ENCODE data around the gene TMEM273.

TMEM273 gene

DNA sequence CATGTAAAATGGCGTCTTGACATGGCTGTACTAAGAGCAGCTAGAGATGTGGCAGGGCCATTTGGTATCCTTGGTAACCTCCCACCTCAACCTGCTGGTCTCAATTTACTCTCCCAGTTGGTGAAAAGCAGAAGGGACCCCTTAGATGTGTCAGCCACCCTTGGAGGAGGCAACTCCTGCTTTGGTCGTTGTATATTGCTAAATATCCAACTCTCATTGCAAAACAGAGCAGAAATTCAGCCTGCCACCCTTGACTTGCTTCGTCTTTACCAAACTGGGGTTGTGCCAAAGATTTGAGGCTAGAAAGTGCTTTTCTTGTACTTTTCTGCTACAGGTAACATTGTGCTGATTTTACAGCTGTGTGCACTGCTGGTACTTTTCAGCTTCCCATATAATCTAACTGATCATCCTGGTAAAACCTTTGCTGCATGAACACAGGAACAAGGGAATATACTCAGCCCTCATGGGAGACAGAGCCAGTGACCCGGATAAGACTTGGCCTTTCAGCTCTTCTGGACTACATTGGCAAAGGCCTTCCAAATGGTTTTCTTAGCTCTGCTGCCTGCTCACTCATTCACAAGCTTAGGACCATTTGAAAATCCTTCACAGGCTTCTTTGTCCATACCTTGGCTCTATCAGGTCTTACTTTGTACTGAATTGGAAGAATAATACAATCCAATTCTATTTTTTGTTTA, 70.7 kb downstream of the TMEM273 start:
- no peak for DNase-seq (ENCODE audit: low read depth in 3 of 3, low spot score in 1 of 3)

DNA sequence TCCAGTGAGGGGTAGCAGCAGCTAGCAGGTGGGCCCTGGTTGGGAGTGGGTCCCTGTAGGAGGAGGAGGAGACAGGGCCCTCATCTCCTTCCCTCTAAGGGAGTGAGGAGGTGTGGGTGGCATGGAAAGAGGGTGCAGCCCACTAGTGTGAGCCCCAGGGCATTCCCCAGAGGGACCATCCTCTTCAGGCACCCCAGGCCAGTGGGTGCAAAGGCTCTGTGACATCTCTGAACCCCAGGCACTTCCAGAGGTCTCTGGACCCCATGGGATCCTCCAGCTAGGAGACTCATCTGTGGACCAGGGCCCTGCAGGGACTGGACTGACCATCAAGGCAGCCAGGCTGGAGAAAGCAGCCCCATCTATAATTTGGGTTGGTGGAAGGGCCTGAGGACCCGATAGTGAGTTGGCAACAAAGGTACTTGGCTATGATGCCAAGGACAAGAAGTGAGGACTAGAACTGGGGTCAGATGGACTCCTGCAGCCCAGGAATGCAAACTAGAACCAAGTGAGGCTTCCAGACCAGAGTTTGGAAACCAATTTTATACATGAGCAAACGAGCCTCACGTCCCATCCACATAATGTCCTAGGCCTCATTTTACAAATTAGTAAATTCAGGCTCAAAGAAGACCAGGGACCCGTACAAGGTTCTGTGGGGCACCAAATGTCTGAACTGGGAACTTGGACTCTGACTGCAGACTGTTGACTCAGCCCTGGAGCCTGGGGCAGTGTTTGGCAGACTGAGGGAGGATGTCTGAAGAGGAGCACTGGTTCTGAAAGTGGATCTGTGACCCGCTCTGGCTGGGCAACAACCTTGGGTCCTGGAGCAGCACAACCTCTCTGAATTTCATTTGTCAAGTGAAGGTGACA, 71.4 kb downstream of the TMEM273 start:
- no peak for DNase-seq (ENCODE audit: low read depth in 3 of 3, low spot score in 1 of 3)

DNA sequence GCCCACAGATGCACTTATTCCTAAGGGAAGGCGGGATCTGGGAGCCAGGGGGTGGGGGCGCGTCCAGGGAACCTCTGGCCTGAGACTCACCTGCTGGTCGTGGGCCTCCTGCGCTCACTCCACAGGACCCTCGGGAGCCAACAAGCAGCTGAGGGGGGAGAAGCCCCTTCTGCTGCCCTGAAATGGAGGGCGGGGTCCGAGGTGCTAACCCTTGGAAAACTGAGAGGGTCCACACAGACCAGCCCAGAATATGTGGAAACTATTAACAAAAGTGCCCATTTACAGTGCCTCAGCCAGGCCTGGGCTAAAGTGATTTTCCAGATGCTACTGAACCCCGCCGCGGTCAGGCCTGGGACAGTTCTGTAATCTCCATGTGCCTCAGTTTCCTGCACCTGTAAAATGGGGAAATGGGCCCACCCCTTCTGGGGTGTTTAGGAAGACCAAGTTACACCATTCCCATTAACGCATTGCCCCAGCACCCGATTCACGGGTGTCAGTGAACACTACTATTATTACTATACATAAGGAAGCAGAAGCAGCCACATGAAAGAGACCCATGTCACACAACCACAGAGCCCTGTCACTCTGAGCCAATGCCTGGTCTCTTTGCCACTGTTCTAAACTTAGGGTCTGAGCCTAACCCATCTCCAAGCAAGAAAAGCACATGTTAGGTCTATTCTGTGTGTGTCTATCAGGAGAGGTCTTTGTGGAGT, 72.2 kb downstream of the TMEM273 start:
- DNase-seq (ENCODE audit: low read depth in 3 of 3, low spot score in 1 of 3) = no peak

DNA sequence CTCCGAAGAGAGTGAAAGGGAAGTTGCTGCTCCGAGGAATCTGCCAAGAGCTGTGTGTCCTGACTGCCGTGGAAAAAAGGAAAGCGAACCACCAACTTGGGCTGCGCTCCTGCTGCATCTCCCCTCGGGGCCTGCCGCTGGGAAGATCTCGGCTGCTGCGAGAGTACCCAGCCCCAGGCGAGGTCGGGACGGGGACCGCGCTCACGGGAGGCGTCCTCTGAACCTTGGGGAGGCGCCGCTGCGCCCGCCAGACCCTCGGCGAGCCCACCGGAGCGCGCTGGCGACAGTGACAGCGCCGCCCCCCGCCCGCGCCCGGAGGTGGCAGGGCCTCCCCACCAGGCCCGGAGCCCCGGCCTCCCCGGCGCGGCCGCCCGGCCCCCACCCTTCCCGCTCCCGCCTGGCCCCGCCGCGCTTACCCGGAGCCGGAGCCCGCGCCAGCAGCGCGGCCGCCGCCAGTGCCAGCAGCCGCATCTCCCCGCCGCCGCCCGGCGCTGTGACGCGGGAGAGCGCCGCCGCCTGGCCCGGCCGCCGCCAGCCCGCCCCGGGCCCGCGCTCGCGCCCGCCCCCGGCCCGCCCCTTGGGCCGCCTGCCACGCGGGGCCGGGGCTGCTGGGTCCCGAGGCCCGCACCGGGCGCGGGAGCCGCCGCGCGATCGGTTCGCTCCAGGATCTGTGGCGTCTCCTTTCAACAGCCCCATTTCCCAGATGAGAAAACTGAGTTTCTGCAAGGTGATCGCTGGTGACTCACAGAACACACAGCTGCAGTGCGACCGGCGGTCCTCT, 73.0 kb downstream of the TMEM273 start, which contains the start of gene VSTM4:
Gene VSTM4, minus strand, starts transcription at position 508 of the 781 bp plus-strand sequence. Its CDS starts 37 bp downstream, at position 471.
- no peak for DNase-seq (ENCODE audit: low read depth in 3 of 3, low spot score in 1 of 3)

DNA sequence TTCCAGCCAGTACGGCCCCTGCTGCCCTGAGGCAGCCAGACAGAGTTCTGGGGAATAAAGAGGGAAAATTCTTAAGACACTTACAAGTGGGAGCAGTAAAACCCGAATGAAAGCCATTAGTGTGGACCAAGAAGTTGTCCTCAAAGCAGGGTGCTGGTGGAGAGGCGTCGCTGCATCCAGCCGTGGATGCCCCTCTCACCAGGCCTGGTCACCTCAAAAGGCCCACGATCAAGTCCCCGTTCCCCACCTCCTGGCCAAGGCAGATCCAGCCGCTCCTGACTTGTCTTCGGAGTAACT, 73.5 kb downstream of the TMEM273 start:
- no peak for DNase-seq (ENCODE audit: low read depth in 3 of 3, low spot score in 1 of 3)

- DNase-seq (ENCODE audit: low read depth in 3 of 3, low spot score in 1 of 3) = no peak
Measured at GRCh38 chr10:49113741-49114141, 74.5 kb downstream of the TMEM273 start.

DNA sequence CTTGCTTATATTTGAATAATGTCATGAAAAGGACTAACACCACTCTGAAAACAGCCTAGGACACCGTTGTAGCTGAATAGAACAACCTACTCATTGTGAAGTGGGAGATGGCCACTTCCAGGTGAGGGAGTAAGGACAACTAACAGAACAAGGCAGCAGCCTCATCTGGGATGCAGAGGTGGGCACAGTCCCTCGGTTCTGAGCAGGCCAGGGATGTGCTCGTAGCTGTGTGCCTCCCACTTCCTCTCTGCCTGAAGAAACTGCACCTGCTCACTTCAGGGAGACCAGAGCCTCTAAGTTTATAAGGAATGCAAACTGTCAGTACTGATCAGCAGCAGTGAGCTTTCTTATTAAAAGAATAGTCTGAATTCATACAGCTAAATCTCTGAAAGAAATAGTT, 75.3 kb downstream of the TMEM273 start:
- no peak for DNase-seq (ENCODE audit: low read depth in 3 of 3, low spot score in 1 of 3)

DNA sequence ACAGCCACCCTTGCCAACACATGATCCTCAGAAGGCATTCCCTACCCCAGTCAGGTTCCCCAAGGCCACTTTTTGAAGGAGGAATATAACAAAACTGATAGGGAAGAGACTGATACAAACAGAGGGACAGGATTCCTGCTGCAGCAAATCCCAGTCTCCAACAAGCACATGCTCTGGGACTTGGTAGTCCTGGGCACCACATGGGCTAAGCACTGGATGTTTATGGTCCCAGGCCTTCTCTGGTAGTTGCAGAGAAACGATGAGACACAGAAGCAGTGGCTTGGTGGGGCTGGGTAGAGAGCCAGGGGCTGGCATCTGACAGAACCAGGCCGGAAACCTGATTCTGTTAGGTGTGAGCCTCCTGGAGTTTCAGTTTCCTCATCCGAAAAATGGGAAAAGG, 76.1 kb downstream of the TMEM273 start:
- DNase-seq (ENCODE audit: low read depth in 3 of 3, low spot score in 1 of 3) = no peak

DNA sequence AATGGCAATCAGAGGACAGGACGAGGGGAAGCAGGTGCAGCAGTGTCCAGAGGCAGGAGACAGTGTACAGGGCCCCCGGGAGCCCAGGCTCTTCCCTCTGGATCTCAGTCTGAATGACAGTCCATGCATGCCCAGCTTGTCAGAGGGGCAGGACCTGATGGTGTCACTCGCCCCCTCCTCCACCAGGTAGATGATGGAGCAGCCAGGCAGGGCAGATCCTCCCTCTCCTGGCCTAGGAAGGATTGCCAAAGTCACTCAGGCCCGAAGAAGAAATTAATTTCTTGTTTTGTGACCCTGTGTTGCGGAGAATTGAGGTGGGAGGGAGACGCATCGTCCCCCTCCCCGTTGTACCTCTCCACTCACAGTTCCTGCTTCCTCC, 76.9 kb downstream of the TMEM273 start:
- no peak for DNase-seq (ENCODE audit: low read depth in 3 of 3, low spot score in 1 of 3)

- no peak for DNase-seq (ENCODE audit: low read depth in 3 of 3, low spot score in 1 of 3)
Measured at GRCh38 chr10:49110684-49111319, 77.4 kb downstream of the TMEM273 start.

- no peak for DNase-seq (ENCODE audit: low read depth in 3 of 3, low spot score in 1 of 3)
Measured at GRCh38 chr10:49109669-49110340, 78.4 kb downstream of the TMEM273 start.

GRCh38 chr10:49108656-49109055, 79.5 kb downstream of the TMEM273 start:
- DNase-seq (ENCODE audit: low read depth in 3 of 3, low spot score in 1 of 3) = no peak

DNA sequence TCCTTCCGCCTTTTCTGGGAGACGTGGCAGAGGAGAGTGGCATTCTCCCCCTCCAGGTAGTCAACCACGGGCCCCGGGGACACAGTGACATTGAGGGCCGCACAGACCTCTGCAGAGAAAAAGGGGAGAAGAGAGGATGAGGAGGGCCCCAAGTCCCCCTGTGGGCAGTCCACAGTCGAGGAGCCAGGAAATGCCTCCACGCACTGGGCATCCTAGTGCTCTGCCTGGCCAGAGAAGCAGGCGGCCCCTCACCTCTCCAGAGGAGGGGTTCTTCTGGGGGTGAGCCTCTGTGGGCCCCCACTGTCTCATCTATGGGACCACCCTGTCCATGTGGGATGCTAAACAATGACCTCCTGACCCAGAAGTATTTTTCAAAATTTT, 80.3 kb downstream of the TMEM273 start:
- no peak for DNase-seq (ENCODE audit: low read depth in 3 of 3, low spot score in 1 of 3)

- DNase-seq (ENCODE audit: low read depth in 3 of 3, low spot score in 1 of 3) = no peak
Measured at GRCh38 chr10:49107111-49107886, 80.9 kb downstream of the TMEM273 start.

DNA sequence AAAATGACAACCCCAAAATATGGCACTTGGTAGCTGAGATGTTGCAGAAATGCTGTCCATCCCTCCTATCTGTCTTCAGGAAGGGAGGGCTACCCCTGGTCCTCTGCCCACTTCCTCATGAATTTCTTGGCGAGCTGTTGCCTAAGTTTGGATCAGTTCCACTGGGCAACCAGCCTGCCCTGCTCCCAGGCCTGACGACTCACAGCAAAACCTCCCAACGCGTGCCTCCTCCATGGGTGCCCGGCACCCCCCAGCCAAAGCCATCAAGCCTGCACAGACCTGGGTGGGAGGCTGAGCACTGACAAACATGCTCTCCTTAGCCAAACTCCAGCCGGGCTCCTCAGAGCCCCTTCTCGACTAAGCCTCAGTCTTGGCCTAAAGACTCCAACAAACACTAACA, 81.7 kb downstream of the TMEM273 start:
- no peak for DNase-seq (ENCODE audit: low read depth in 3 of 3, low spot score in 1 of 3)

DNA sequence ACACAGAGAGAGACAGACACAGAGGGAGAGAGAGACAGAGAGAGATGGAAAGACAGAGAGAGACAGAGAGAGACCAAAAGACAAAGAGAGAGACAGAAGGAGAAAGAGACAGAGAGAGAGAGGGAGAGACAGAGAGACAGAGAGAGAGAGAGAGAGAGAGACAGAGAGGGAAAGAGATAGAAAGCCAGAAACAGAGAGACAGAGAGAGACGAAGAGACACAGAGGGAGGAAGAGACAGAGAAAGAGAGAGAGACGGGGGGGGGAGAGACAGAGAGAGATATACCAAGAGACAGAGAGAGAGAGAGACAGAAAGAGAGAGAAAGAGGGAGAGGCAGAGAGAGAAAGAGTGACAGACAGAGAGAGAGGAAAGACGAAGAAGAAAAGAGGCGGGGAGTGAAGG, 83.1 kb downstream of the TMEM273 start:
- DNase-seq (ENCODE audit: low read depth in 3 of 3, low spot score in 1 of 3) = no peak
